Nephron (organoid): ENCODE measurements around the gene AXL.
A peak's percentile ranks its signal among the peaks of the same experiment; 100 is the strongest.
"Not testable (repeated sequence)": the region's sequence is repeated elsewhere in the genome, so short reads cannot be mapped to it uniquely, and the experiment has no call there.

Source experiments
- H3K27ac Mint-ChIP-seq, 3 experiments: 2 replicates each; pipeline ENCODE4 v1.8.0; 2020; ENCODE audit warnings: mixed read lengths in 3 of 3, mild to moderate bottlenecking in 2 of 3, moderate library complexity in 1 of 3
- H3K27me3 Mint-ChIP-seq: 2 replicates; pipeline ENCODE4 v1.8.0; 2021; ENCODE audit warnings: low read depth, mild to moderate bottlenecking, moderate library complexity, mixed read lengths
- H3K36me3 Mint-ChIP-seq: 2 replicates; pipeline ENCODE4 v1.8.0; 2020; ENCODE audit warnings: low read depth, mixed read lengths
- H3K4me1 Mint-ChIP-seq: 2 replicates; pipeline ENCODE4 v1.8.0; 2020; ENCODE audit warnings: mixed read lengths
- H3K4me3 Mint-ChIP-seq, 3 experiments: 2 replicates each; pipeline ENCODE4 v1.8.0; 2020; ENCODE audit warnings: mild to moderate bottlenecking in 3 of 3, mixed read lengths in 3 of 3, moderate library complexity in 2 of 3
- H3K9me3 Mint-ChIP-seq: 2 replicates; pipeline ENCODE4 v1.8.0; 2020; ENCODE audit warnings: mixed read lengths
- CTCF ChIP-seq, 3 experiments: fragments of 200-600 bp; sonication (generic); IDR thresholded peaks; one replicate each; pipeline ENCODE4 v1.5.0; 2021; ENCODE audit warnings: antibody characterized with exemption in 3 of 3; ENCODE audit not compliant: unreplicated experiment in 3 of 3

The AXL gene

GRCh38 chr19:41218615-41219507 is at the start of gene AXL:
AXL (plus strand) TSS chr19:41219223; CDS start chr19:41219393, 170 bp downstream.
- peak within 1 kb of the TSS; percentile 96 to 98 (median 97) for H3K4me3 Mint-ChIP-seq
- H3K4me1 Mint-ChIP-seq: peaks cover 48% of the 10 kb centered on the region
- H3K27me3 Mint-ChIP-seq: peaks cover 9% of the 10 kb centered on the region
- H3K27ac Mint-ChIP-seq: peak within 1 kb of the TSS; percentile 88 to 97 (median 94)
- no peaks in the 10 kb centered on the region for H3K9me3 Mint-ChIP-seq
- peaks cover 15% of the 10 kb centered on the region for H3K36me3 Mint-ChIP-seq
- no peak for TF ChIP-seq CTCF (IDR thresholded peaks at IDR 0.05; ENCODE audit: unreplicated experiment in 3 of 3)

GRCh38 chr19:41172297-41173164 is 46.5 kb upstream of the AXL start:
- Mint-ChIP-seq H3K27ac (no peak overlapping the region), H3K27me3 (peaks cover 6% of the 10 kb centered on the region), H3K36me3 (no peaks in the 10 kb centered on the region), H3K4me1 (peaks cover 8% of the 10 kb centered on the region), H3K4me3 (no peak overlapping the region), H3K9me3 (no peaks in the 10 kb centered on the region)
- no peak for TF ChIP-seq CTCF (IDR thresholded peaks at IDR 0.05; ENCODE audit: unreplicated experiment in 3 of 3)

- Mint-ChIP-seq H3K27ac (no peak overlapping the region), H3K9me3 (no peaks in the 10 kb centered on the region), H3K36me3 (no peaks in the 10 kb centered on the region), H3K4me3 (no peak overlapping the region), H3K27me3 (peaks cover 6% of the 10 kb centered on the region), H3K4me1 (peaks cover 8% of the 10 kb centered on the region)
- no peak for TF ChIP-seq CTCF (IDR thresholded peaks at IDR 0.05; ENCODE audit: unreplicated experiment in 3 of 3)
These were observed 44.6 kb upstream of the AXL start for GRCh38 chr19:41174297-41174928.

- Mint-ChIP-seq H3K36me3 (no peaks in the 10 kb centered on the region), H3K4me3 (no peak overlapping the region), H3K4me1 (peaks cover 8% of the 10 kb centered on the region), H3K9me3 (no peaks in the 10 kb centered on the region), H3K27ac (peak overlapping the region; percentile 22 to 49 (median 35)), H3K27me3 (peaks cover 6% of the 10 kb centered on the region)
- TF ChIP-seq CTCF (IDR thresholded peaks at IDR 0.05; ENCODE audit: unreplicated experiment in 3 of 3): no peak
These were observed 42.9 kb upstream of the AXL start for GRCh38 chr19:41175801-41176777.

- not testable (repeated sequence) for H3K4me3 Mint-ChIP-seq, H3K27ac Mint-ChIP-seq, H3K36me3 Mint-ChIP-seq
These were observed 38.9 kb upstream of the AXL start for GRCh38 chr19:41180173-41180572.

More at GRCh38 chr19:41180173-41180572, 38.9 kb upstream of the AXL start:
- H3K4me1 Mint-ChIP-seq, H3K27me3 Mint-ChIP-seq, H3K9me3 Mint-ChIP-seq: not testable (repeated sequence)
